ENCODE results near the gene HOXB4.

HOXB4 gene

GRCh38 chr17:48613862-48614694, 35.9 kb upstream of the HOXB4 start:
- DNase-seq: no peak

- no peak for DNase-seq
These were observed 34.9 kb upstream of the HOXB4 start for GRCh38 chr17:48612854-48613691.

GRCh38 chr17:48612456-48612853, 34.3 kb upstream of the HOXB4 start:
- DNase-seq: no peak

- DNase-seq: no peak
These were observed 33.7 kb upstream of the HOXB4 start for GRCh38 chr17:48611681-48612455.

GRCh38 chr17:48611213-48611612, 33.1 kb upstream of the HOXB4 start:
- no peak for DNase-seq

GRCh38 chr17:48610282-48611211, 32.4 kb upstream of the HOXB4 start, which contains the start of gene HOXB7:
Gene HOXB7 (minus strand): TSS chr17:48611017. CDS start chr17:48610918, 99 bp downstream.
- no peak for DNase-seq

- DNase-seq: no peak
These were observed 31.7 kb upstream of the HOXB4 start for GRCh38 chr17:48609759-48610281.

- no peak for DNase-seq
These were observed 30.9 kb upstream of the HOXB4 start for GRCh38 chr17:48609033-48609432.

GRCh38 chr17:48608494-48608834, 30.3 kb upstream of the HOXB4 start:
- no peak for DNase-seq

- DNase-seq: no peak
These were observed 28.9 kb upstream of the HOXB4 start for GRCh38 chr17:48606892-48607614.

- DNase-seq: no peak
These were observed 28.1 kb upstream of the HOXB4 start for GRCh38 chr17:48605991-48606891.

GRCh38 chr17:48605409-48605919, 27.3 kb upstream of the HOXB4 start:
- DNase-seq: no peak

GRCh38 chr17:48604770-48605329, 26.7 kb upstream of the HOXB4 start, which contains the start of gene HOXB6:
Gene HOXB6 (minus strand): TSS chr17:48604986. CDS start chr17:48598150, 6,836 bp downstream.
- no peak for DNase-seq

- no peak for DNase-seq
These were observed 26.0 kb upstream of the HOXB4 start for GRCh38 chr17:48603959-48604769.

GRCh38 chr17:48601539-48602425, 23.6 kb upstream of the HOXB4 start:
- DNase-seq: no peak

GRCh38 chr17:48601207-48601538, 23.0 kb upstream of the HOXB4 start:
- DNase-seq: no peak
